ENCODE data around the gene RHOT2. TPM values are rescaled to one million over a fixed set of nuclear protein-coding genes. Genes with fewer than 3 reads are reported as not detected.

RHOT2 gene
- total and polyA plus RNA-seq, 3 donors from 2014 or later = 77.7 to 176 (median 157) TPM

DNA sequence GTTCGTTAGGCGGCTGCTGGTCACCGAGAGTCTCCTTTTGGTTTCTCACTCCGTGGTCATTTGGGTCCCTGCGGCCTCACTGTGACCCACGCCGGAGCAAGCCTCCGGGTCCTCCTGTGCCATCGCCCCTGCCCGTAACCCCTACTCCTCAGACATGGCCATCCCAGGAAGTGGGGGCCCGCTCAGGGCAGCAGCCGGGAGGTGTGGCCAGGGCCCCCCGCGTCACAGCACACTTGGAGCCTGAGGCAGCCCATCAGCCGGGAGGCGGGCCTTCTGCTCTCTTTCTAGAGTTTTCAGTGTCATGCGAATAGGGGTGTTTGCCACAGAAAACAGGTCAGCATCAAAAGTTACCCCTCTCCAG, 45.0 kb upstream of the RHOT2 start:
- Histone ChIP-seq H3K27ac (no peak overlapping the region), H3K4me1 (peaks cover 4% of the 10 kb centered on the region), H3K4me3 (no peak overlapping the region), H3K27me3 (no peaks in the 10 kb centered on the region), H3K9me3 (no peaks in the 10 kb centered on the region), H3K36me3 (ENCODE audit: low read depth, missing control alignments) (no peaks in the 10 kb centered on the region)
- no peak for DNase-seq
- TF ChIP-seq POLR2A (IDR thresholded peaks at IDR 0.05) = no peak
- TF ChIP-seq, protein P1, sequence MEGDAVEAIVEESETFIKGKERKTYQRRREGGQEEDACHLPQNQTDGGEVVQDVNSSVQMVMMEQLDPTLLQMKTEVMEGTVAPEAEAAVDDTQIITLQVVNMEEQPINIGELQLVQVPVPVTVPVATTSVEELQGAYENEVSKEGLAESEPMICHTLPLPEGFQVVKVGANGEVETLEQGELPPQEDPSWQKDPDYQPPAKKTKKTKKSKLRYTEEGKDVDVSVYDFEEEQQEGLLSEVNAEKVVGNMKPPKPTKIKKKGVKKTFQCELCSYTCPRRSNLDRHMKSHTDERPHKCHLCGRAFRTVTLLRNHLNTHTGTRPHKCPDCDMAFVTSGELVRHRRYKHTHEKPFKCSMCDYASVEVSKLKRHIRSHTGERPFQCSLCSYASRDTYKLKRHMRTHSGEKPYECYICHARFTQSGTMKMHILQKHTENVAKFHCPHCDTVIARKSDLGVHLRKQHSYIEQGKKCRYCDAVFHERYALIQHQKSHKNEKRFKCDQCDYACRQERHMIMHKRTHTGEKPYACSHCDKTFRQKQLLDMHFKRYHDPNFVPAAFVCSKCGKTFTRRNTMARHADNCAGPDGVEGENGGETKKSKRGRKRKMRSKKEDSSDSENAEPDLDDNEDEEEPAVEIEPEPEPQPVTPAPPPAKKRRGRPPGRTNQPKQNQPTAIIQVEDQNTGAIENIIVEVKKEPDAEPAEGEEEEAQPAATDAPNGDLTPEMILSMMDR (IDR thresholded peaks at IDR 0.05) = no peak
- 94 to 97% methylated on average over 15 to 17 of the region's 17 CpGs for WGBS, 2 donors
- intact Hi-C loops (cut with DNase I; ENCODE audit: low total_unique reads) = no loop called here

GRCh38 chr16:624526-625070, 43.3 kb upstream of the RHOT2 start:
- Histone ChIP-seq H3K27me3 (no peaks in the 10 kb centered on the region), H3K4me3 (no peak overlapping the region), H3K36me3 (ENCODE audit: low read depth, missing control alignments) (no peaks in the 10 kb centered on the region), H3K27ac (no peak overlapping the region), H3K4me1 (peaks cover 5% of the 10 kb centered on the region), H3K9me3 (no peaks in the 10 kb centered on the region)
- intact Hi-C loops (cut with DNase I; ENCODE audit: low total_unique reads) = no loop called here
- DNase-seq = no peak
- no peak for TF ChIP-seq POLR2A (IDR thresholded peaks at IDR 0.05)
- TF ChIP-seq, protein P1 (IDR thresholded peaks at IDR 0.05) = no peak
- 86 to 87% methylated on average over 9 to 10 of the region's 10 CpGs for WGBS, 2 donors

DNA sequence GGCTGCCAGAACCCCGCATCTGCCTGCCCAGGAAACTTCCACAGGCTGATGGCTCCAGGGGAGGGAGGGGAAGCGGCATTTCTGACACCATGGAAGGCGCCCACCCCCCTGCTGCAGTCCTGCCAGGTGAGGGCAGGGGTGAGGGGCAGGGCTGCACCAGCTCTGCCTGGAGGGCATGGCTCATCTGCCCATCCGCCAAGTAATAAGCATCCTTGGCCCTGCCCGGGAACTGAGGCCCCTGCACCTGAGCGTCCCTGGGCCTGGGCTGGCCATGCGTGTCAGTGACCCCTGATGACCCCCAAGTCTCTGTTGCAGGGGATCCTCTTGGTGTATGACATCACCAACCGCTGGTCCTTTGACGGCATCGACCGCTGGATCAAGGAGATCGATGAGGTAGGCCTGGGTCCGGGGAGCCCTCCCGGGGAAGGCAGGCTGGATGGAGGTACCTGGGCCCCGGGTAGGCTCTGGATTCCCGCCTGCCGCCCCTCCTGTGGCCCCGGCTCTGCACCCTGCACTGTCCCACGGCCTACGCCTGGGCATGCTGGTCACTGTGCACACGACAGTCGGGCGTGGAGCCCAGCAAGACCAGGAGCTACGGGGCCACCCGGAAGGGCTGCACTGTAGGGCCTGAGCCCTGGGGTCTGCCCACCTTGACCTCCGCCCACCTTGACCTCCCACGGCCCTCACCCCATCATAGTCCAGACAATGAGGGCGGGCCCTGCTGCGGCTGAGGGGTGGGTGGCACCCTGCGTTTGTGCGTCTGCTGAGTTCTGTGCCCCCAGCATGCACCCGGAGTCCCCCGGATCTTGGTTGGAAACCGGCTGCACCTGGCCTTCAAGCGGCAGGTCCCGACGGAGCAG, 42.6 kb upstream of the RHOT2 start:
- no peak for TF ChIP-seq POLR2A (IDR thresholded peaks at IDR 0.05)
- TF ChIP-seq, protein P1 (IDR thresholded peaks at IDR 0.05) = no peak
- intact Hi-C loops (cut with DNase I; ENCODE audit: low total_unique reads) = no loop called here
- Histone ChIP-seq H3K36me3 (ENCODE audit: low read depth, missing control alignments) (no peaks in the 10 kb centered on the region), H3K4me1 (peaks cover 13% of the 10 kb centered on the region), H3K27me3 (no peaks in the 10 kb centered on the region), H3K9me3 (no peaks in the 10 kb centered on the region), H3K27ac (no peak overlapping the region), H3K4me3 (no peak overlapping the region)
- 93 to 96% methylated on average over 17 to 35 of the region's 37 CpGs for WGBS, 2 donors
- DNase-seq = no peak

- no peak for DNase-seq
- no peaks in the 10 kb centered on the region for H3K36me3 ChIP-seq (ENCODE audit: low read depth, missing control alignments)
- intact Hi-C loops (cut with DNase I; ENCODE audit: low total_unique reads) = no loop called here
- no peak overlapping the region for H3K4me3 ChIP-seq
- no peaks in the 10 kb centered on the region for H3K27me3 ChIP-seq
- 93 to 95% methylated on average over 19 to 35 of the region's 35 CpGs for WGBS, 2 donors
- H3K27ac ChIP-seq = no peak overlapping the region
- no peaks in the 10 kb centered on the region for H3K9me3 ChIP-seq
- H3K4me1 ChIP-seq = peaks cover 18% of the 10 kb centered on the region
- TF ChIP-seq, protein P1 (IDR thresholded peaks at IDR 0.05) = no peak
- no peak for TF ChIP-seq POLR2A (IDR thresholded peaks at IDR 0.05)
Observed at GRCh38 chr16:625977-626765, 41.8 kb upstream of the RHOT2 start.

All from testis (tissue), 3 donors.